GM21717 (cell line): ENCODE measurements around the gene RBM4.
"Not testable (repeated sequence)": the region's sequence is repeated elsewhere in the genome, so short reads cannot be mapped to it uniquely, and the experiment has no call there.

Source experiments
- ATAC-seq: cut with Tn5 transposase; IDR thresholded peaks from one replicate; pipeline ENCODE4 v1.9.1; 2021; ENCODE audit warnings: mild to moderate bottlenecking, moderate library complexity; ENCODE audit not compliant: unreplicated experiment

RBM4 gene

GRCh38 chr11:66616379-66617154 is 21.9 kb upstream of the RBM4 start, which contains the start of gene RBM14:
Gene RBM14 (plus strand): TSS chr11:66616630. CDS start chr11:66616721, 91 bp downstream.
- ATAC-seq, result peak; percentile 74

- ATAC-seq, result no peak
Measured at GRCh38 chr11:66617155-66617834, 21.2 kb upstream of the RBM4 start.

- ATAC-seq, result no peak
Measured at GRCh38 chr11:66619080-66619554, 19.4 kb upstream of the RBM4 start.

- no peak for ATAC-seq
Measured at GRCh38 chr11:66624450-66624849, 14.1 kb upstream of the RBM4 start.

GRCh38 chr11:66625041-66625751 is 13.3 kb upstream of the RBM4 start:
- ATAC-seq, result no peak

- no peak for ATAC-seq
Measured at GRCh38 chr11:66625752-66626149, 12.8 kb upstream of the RBM4 start.

GRCh38 chr11:66626382-66626781 is 12.1 kb upstream of the RBM4 start:
- no peak for ATAC-seq

GRCh38 chr11:66626926-66627325 is 11.6 kb upstream of the RBM4 start:
- ATAC-seq, result no peak

GRCh38 chr11:66628061-66628603 is 10.4 kb upstream of the RBM4 start:
- ATAC-seq, result no peak

- no peak for ATAC-seq
Measured at GRCh38 chr11:66629356-66629755, 9.1 kb upstream of the RBM4 start.

GRCh38 chr11:66631883-66632282 is 6.6 kb upstream of the RBM4 start:
- ATAC-seq, result no peak

GRCh38 chr11:66632952-66633351 is 5.6 kb upstream of the RBM4 start:
- no peak for ATAC-seq

GRCh38 chr11:66636411-66636810 is 2.1 kb upstream of the RBM4 start:
- no peak for ATAC-seq

- no peak for ATAC-seq
Measured at GRCh38 chr11:66637557-66638176, 836 bp upstream of the RBM4 start.

GRCh38 chr11:66639066-66639813 is 737 bp downstream of the RBM4 start:
- no peak for ATAC-seq

GRCh38 chr11:66639814-66640340 is 1.4 kb downstream of the RBM4 start:
- not testable (repeated sequence) for ATAC-seq

GRCh38 chr11:66641834-66642233 is 3.3 kb downstream of the RBM4 start:
- ATAC-seq, result no peak

GRCh38 chr11:66643745-66644437 is 5.4 kb downstream of the RBM4 start:
- no peak for ATAC-seq

GRCh38 chr11:66646828-66647227 is 8.3 kb downstream of the RBM4 start:
- ATAC-seq, result no peak
